TTC549 (cell line): ENCODE results near the gene ZNHIT2.

Experiments used
- FAIRE-seq: peaks from 2 replicates; lab custom pipeline; 2012; peaks lifted over from hg19 to GRCh38; lab: Jason Lieb, UNC

The ZNHIT2 gene

DNA sequence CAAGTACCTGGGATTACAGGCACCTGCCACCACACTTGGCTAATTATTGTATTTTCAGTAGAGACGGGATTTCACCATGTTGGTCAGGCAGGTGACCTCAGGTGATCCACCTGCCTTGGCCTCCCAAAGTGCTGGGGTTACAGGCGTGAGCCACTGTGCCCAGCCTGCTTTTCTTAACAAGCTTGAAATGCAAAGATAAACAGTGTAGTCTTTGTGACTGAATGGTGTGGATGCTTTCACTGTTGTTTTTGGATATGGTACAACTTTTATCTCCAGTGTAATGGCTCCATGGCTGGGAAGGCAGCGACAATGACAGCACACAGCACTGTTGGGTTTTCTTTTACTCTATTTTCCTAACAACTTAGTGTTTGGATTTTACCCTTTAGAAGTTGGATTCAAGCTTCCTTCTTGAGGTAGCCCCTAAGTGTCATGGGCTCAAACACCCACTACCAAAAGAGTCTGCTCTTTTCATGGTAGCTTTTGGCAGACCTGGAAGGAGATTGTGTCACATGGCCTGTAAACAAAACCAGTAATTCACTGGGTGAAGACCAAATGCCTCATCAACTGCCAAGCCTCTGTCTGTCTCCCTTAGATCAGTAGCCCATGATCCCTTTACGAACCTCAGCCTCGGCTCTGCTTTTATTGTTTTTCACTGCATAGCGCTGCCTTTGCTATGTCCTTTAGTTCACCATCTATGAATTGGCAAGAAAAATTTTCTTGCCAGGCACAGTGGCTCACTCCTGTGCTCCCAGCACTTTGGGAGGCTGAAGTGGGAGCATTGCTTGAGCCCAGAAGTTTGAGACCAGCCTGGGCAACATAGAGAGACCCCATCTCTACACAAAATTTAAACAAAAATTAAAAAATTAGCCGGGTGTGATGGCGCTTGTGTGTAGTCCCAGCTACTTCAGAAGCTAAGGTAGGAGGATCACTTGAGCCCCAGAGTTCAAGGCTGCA, 15.1 kb downstream of the ZNHIT2 start:
- FAIRE-seq: no peak

DNA sequence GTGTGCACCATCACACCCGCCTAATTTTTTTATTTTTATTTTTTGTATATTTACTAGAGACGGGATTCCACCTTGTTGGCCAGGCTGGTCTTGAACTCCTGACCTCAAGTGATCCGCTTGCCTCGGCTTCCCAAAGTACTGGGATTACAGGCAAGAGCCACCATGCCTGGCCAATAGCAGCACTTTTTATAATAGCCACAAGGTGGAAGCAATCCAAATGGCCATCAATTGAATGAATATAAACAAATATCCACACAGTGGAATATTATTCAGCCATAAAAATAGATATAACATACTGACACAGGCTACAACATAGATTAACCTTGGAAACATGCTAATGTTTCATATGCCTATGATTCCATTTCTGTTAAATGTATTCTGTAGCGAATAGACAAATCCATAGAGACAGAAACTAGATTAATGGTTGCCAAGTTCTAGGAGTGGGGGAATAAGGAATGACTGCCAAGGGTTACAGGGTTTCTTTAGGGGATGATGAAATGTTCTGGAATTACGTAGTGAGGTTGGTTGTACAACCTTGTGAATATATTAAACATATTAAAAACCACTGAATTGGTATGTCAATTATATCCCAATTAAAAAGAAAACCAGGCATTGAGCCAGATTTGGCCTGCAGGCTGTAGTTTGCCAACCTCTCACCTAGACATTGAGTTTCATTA, 16.7 kb downstream of the ZNHIT2 start:
- FAIRE-seq: no peak

GRCh38 chr11:65096926-65097325, 20.6 kb downstream of the ZNHIT2 start:
- no peak for FAIRE-seq

DNA sequence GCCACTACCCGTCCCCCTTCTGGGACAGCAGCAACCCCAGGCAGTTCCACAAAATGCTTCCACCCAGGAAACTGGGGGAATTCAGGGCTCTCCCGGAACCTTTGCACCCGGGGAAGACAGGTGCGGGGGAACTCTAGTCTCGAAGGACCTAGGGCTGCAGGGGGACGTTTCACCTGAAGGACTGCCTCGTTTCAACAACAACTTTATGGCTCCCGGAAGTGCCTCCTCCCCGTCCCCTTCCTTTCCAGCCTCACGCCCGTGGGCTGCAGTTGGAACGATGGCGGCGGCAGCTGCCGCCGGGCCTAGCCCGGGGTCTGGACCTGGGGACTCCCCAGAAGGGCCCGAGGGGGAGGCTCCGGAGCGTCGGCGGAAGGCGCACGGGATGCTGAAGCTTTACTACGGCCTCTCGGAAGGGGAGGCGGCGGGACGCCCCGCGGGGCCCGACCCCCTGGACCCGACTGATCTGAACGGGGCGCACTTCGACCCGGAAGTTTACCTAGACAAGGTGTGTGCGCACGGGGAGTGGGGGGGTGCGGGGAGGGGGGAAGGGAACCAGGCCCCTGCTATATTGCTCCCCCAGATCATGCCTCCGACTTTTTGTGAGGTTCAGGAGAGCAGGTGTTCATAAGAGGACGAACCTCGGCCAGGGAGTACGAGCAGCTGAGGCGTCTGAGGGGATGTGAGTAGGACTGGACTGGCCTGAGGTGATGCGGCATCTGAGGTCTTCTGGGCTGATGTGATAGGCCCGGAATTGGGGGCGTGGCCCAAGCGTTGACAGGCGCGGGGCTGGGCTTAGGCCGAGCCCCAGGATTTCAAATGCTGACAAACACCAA, 21.3 kb downstream of the ZNHIT2 start, which contains the start of gene VPS51:
VPS51 (plus strand) TSS at position 241 of the 833 bp plus-strand sequence; CDS start at position 278, 37 bp downstream.
- FAIRE-seq: no peak

DNA sequence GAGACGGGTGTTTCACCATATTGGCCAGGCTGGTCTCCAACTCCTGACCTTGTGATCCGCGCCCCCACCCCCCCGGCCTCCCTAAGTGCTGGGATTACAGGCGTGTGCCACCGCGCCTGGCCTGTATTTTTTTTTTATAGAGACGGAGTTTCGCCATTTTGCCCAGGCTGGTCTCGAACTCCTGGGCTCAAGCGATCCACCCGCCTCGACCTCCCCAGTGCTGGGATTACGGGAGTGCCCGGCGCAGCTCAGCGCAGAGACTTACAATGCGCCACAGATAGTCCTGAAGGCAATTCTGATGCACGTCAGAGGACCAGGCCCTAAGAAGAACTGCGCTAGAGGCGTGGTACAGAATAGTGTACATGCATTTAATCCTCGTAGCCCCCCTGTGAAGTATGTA, 22.1 kb downstream of the ZNHIT2 start:
- no peak for FAIRE-seq

- no peak for FAIRE-seq
These were observed 26.9 kb downstream of the ZNHIT2 start for GRCh38 chr11:65090628-65091027.

GRCh38 chr11:65089621-65090020, 27.9 kb downstream of the ZNHIT2 start:
- FAIRE-seq: no peak

DNA sequence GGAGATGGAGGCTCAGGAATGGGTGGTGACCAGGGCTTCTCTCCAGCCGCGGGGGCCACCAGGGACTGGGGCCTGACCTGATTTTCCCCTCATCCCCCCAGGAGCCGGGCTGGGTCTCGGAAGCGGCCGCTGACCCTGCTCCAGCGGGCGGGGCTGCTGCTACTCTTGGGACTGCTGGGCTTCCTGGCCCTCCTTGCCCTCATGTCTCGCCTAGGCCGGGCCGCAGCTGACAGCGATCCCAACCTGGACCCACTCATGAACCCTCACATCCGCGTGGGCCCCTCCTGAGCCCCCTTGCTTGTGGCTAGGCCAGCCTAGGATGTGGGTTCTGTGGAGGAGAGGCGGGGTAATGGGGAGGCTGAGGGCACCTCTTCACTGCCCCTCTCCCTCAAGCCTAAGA, 29.7 kb downstream of the ZNHIT2 start:
- FAIRE-seq: no peak

DNA sequence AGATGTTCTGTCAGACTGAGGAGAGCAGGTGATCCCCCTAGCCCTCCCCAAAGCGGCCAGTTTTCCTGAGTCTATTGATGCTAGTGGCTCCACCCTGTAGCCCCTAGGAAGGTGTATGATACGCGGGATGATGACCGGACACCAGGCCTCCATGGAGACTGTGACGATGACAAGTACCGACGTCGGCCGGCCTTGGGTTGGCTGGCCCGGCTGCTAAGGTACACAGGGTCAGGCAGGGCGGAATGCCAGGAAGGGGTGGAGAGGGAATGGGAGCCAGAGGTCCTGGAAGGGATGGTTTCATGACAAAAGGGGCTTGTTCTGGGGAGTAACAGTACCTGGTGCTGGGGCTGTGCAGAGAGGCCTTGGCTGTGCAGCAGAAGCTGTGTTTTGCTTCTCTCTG, 30.3 kb downstream of the ZNHIT2 start:
- FAIRE-seq: no peak

GRCh38 chr11:65086809-65087208, 30.7 kb downstream of the ZNHIT2 start:
- no peak for FAIRE-seq

- FAIRE-seq: no peak
These were observed 32.1 kb downstream of the ZNHIT2 start for GRCh38 chr11:65085446-65085845.

- no peak for FAIRE-seq
These were observed 32.7 kb downstream of the ZNHIT2 start for GRCh38 chr11:65084598-65085375.

- no peak for FAIRE-seq
These were observed 33.5 kb downstream of the ZNHIT2 start, which contains the start of the genes CDCA5 and ZFPL1 for GRCh38 chr11:65083834-65084597. Gene CDCA5, minus strand, starts transcription at chr11:65084040. Its CDS starts 62 bp downstream, at chr11:65083978. Gene ZFPL1, plus strand, starts transcription at chr11:65084222. Its CDS starts 477 bp downstream, at chr11:65084699.

DNA sequence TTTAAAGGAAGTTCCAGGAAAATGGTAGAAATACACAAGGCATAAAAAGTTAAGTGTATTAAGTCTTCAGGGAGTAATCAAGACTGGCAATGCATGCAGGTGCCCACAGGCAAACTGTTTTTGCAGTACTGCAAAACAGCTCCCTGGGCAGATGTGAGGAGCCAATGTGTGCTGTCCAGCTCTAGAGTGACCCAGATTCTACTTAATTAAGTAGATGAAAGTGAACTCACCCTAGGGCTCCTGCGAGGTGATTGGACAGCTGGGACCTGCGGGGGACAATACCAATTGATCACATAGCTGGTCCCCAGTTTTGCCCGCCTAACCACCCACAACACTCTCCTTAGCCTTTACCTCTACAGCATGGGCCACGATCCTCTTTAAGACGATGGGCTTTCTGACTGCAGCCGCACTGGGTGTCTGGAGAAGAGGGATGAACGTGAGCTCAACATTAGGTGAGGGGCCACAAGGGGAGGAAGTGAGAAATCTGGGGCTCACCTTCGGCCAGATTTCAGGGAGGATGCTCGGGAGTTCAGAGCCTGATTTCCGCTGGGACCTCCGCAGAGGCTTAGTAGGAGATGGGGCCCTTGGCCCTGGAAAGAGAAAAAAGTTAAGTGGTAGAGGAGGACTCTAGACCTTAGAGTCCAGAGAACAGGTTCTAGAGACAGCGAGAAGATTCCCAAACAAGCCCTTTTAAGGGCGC, 34.2 kb downstream of the ZNHIT2 start:
- no peak for FAIRE-seq

- FAIRE-seq: no peak
These were observed 38.6 kb downstream of the ZNHIT2 start for GRCh38 chr11:65078786-65079342.

GRCh38 chr11:65078151-65078550, 39.4 kb downstream of the ZNHIT2 start:
- no peak for FAIRE-seq

- no peak for FAIRE-seq
These were observed 40.0 kb downstream of the ZNHIT2 start for GRCh38 chr11:65077451-65077850.

DNA sequence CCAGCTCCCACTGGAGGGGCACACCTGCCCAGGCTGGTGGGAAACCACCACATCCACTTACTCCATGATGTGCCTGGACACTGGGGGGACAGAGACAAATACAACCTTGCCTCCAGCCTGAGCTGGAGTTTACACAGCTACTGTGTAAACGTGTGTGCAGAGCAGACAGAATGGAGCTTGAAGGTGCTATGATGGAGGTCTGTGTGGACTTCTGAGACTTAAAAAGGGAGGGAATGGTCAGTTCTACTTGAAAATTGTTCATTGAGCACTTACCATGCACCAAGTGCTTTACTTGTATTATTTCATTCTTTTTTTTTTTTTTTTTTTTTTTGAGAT, 44.9 kb downstream of the ZNHIT2 start:
- FAIRE-seq: no peak

DNA sequence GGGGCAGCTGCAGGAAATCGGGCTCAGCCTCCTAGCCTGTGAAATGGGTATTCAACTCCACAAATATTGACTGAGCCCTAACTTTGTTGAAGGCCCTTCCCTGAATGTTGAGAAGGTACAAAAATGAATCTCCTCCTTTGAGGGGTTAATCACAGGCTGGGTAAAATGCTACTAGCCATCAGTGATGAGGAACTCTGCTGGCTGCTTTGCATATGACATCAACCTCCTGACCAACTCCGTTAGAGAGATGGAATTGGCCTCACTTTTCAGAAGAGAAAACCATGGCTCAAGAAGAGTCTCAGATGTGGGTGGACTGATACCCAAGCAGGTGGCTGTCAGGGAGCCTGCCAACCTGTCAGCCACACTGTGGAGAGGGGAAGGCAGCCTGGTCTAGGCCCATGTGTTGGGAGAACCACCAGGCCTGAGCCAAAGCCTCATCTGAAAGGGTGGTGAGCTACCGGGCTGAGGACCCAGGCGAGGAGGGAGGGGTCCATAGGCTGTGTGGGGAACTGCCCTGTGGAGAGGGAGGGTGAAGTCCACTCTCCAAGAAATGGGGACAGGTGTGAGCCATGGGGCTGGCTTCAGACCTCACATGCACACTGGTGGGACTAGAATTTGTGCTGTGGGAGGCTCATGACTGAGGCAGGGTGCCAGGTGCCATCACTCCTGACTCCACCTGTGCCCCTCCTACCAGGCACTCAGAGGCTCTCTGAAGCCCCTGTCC, 45.4 kb downstream of the ZNHIT2 start:
- no peak for FAIRE-seq
